T1000 (cell line): ENCODE results near the gene TMEM132C.
"Not testable (repeated sequence)": the region's sequence is repeated elsewhere in the genome, so short reads cannot be mapped to it uniquely, and the experiment has no call there.

ENCODE experiments used
- DNase-seq: peaks from one replicate; lab custom pipeline; 2025; ENCODE audit warnings: mixed read lengths; lab: John Stamatoyannopoulos, UW

TMEM132C gene

DNA sequence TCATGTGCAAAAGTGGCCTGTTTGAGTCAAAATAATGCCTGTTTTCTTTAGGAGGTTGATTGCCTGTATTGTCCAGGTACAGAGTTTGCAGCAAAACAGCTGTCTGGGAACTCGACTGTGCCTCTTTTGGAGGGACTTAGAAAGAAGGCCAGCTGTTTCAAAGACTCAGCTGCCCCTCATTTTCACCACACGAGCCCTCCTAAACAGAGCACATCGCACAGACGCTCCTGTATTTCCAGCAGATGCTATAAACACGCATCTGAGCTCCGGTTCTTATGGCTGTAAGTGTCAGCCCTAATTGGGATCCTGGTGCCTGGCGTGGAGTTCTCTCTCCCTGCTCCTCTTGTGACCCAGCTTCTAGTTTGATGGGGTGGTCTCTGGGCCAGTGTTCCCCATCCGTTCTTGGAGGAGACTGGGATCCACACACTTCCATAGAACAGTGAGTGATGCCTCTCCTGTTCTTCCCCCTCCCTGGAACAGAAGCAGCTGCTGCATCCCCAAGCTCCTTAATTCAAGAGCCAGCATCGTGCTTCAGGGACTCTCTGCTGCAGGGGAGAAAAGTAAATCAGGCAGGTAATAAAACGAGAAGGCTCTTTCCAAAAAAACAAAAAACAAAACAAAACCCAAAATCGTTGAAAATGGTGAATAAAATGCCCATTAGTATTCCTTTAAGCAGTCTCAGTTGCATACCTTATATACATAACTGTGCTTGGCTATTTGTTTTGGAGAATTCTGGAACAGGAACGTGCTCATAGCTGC is 287.8 kb downstream of the TMEM132C start:
- no peak for DNase-seq

DNA sequence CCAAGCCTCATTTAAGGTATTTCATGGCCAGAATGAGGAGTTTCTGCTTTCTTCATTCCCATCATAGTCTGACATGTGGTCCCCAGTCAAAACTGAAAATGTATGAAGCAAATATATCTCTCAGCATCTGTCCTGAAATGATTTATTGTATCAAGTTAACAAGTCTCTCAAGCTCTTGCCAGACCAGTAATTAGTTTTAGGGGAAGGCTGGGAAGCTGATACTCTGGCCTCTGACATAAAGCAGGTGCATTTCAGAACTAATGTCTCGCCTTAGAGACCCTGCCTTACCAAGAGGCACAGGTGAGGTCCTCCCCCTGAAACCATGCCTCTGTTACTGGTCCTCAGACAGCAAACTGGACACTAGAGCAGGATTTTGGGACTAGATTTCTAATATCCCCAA is 290.3 kb downstream of the TMEM132C start:
- no peak for DNase-seq

DNA sequence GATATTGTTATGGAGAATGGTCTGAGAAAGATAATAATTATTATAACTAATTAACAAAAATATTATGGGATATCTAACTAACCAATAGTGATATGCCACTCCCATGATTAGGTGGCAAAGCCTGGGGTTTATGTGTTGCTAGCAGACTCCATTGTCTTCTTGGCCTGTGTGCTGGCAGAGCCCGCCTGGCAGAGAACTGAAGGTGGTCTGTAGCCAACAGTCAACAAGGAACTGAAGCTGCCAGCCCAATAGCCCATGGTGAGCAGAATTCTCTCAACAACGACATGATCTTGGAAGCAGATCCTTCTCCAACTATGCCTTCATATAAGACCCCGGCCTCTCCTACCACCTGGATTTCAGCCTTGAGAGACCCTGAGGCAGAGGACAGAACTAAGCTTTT is 298.0 kb downstream of the TMEM132C start:
- no peak for DNase-seq

GRCh38 chr12:128567730-128568129 is 300.8 kb downstream of the TMEM132C start:
- no peak for DNase-seq

DNA sequence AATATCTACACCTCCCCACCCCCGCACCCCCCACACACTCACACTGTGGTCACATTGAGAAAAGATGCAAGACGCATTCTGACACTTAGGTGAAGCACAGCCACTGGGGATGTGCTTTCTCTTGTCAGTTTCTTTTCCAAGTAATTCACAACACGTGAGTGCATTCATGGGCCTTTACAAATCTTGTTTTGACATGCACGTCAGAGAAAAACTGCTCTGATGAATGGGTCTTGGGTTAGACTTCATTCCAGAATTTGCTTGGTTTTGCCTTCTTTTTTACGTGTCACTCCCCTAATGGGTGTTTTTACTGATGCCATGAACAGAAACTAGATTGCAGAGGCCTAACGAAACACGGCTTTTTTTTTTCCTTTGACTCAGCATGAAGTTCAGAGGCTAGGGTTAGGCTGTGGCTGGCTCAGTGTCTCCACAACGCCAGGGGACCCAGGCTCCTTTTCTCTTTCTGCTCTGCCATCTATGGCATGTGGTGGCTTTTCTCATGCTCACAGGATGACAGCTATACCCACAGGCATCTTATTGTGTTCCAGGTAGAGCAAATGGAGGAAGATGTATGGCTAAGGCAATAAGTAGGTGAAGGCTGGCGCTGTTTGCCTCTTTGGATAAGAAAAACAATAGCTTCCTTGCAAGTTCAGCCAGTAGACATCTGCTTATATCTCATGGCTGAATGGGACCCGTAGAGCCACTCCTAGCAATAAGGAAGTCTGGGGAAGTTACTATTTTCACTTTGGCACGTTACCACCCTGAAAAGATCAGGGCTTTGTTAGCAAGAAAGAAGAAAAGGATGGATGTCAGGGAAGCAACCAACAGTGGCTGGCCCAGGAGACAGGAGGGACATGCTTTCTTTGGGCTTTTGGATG is 303.5 kb downstream of the TMEM132C start:
- no peak for DNase-seq

DNA sequence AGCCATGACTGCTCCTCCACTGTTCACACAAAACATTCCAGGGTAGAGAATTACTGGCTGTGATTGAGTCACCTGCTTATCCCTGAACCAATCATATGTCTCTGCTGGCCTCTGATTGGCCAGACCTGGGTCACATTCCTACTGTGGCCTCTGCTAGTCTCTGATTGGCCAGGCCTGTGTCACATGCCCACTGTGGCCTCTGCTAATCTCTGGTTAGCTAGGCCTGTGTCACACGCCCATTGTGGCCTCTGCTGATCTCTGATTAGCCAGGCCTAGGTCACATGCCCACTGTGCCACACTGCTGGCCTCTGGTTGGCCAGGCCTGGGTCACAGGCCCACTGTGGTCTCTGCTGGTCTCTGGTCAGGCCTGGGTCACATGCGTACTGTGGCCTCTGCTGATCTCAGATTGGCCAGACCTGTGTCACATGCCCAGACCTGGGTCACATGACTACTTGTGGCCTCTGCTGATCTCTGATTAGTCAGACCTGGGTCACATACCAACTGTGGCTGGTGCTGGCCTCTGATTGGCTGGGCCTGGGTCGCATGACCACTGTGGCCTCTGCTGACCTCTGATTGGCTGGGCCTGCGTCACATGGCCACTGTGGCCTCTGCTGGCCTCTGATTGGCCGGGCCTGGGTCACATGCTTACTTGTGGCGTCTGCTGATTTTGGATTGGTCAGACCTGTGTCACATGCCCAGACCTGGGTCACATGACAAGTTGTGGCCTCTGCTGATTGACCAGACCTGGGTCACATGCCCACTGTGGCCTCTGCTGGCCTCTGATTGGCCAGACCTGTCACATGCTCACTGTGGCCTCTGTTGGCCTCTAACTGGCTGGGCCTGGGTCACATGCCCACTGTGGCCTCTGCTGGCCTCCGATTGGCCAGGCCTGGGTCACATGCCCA is 305.2 kb downstream of the TMEM132C start:
- DNase-seq = no peak

DNA sequence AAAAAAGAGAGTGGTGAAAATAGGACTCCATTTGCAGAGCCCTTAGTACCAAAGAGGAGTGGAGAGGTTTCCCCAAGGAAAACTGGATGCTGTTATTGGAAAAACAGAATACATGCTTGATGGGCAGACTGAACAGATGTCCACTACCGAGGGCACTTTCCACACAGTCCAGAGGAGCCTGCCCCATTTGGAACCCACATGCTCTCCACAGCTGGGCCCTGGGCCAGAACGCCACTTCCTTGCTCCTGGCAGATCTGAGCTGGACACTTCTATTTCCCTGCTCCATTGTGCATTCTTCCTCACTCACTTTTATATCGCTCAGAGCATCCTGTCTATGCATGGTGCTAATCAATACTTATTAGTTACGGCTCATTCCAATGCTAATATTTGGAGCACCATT is 306.9 kb downstream of the TMEM132C start:
- no peak for DNase-seq

GRCh38 chr12:128578045-128578444 is 311.1 kb downstream of the TMEM132C start:
- DNase-seq = no peak

GRCh38 chr12:128581321-128581761 is 314.4 kb downstream of the TMEM132C start:
- DNase-seq = no peak

DNA sequence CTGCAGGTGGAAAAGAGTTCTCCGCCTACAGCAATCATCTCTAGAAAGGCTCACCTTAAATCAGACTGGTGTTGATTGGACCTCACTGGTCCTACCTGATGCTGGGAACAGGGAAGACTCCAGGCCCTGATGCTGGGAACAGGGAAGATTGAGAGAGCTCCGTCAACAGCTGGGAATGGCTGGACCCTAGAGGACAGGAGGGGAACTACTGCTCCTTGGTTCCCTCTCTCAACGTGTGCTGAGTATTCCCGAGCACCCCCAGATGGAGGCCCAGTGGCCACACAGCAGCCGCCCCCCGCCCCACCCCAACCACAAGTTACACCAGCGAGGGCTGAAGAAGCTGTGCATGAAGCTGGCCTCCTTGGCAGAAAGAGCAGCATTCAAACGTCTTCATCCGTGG is 316.5 kb downstream of the TMEM132C start:
- no peak for DNase-seq

DNA sequence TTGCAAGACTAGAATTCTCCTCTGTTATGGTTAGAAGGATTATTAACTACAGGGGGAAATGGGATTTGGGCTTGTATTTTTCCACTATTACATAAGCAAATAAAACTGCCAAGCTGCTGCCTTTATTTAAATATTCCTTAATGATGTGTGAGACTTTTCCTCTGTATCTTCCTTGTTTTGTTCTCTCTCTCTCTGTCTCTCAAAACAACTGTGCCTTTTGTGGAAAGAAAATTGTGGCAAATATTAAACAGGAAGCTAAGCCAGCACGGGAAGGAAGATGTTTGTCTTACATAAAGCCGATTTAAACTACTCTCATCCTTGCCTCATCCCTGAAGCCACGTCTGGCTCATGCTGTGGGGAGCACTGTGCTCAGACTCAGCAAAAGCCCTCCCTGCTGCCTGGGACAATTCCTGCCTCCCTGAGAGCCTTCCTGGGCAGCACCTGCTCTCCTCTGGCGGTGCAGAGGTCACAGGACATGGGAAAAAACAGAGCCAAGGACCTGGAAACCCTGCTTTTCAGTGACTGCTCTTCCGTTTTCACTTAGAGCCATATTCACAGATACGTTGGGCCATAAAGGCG is 319.6 kb downstream of the TMEM132C start:
- DNase-seq = no peak

DNA sequence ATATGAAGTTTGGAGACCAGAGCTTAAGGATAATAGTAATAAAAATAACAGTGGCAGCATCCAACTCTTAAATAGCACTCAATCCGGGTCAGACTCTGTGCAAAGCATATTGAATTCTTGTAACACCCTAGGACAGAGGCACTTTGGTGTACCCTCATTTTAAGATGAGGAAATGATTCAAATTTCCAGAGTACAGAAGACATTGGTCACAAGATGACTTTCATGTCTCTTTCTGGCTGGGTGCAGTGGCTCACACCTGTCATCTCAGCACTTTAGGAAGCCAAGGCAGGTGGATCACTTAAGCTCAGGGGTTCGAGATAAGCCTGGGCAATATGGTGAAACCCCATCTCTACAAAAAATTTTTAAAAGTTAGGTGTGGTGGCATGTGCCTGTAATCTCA is 320.9 kb downstream of the TMEM132C start:
- no peak for DNase-seq

DNA sequence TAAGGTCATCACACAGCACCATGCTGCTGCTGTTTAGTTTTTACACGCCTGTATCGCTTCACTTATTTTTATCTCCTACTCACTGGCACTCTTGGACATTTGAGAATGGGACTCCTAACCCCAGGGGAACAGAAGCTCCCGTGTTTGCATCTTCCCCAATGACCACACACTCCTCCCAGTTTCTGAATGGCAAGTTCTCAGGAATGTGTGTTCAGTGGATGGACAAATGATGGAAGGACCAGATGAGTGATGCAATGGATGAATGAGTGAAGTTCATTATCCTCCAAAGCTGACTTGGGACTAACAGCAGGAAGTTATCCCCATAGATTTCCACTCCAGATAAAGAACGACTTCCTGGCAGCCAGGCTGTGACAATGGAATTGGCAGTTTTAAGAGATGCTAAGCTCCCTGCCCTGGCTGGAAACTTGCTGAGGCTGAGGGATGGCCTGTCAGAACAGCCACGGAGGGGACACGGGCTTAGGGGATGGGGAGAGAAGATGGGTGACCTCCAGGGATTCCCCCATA is 325.3 kb downstream of the TMEM132C start:
- no peak for DNase-seq

- DNase-seq = no peak
Measured at GRCh38 chr12:128594521-128594920, 327.6 kb downstream of the TMEM132C start.

DNA sequence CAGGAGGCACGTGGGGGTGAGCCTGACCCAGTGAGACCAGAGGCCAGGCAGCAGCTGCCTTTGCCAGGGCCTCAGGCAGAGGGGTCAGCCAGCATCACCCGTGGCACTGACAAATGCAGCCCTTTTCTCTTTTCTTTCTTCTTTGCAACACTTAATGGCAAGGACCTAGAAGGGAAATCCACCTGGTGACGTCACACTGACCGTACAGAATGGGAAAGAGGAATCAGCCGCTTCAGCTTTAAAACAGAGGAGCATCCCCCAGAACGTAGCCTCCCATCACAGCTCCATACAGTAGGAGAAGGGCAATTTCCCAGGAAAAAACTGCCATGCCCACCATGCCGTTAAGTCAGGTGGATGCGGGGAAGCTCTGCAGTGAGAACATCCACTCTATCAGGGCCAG is 328.6 kb downstream of the TMEM132C start:
- DNase-seq = no peak

GRCh38 chr12:128600886-128601285 is 333.9 kb downstream of the TMEM132C start:
- no peak for DNase-seq

DNA sequence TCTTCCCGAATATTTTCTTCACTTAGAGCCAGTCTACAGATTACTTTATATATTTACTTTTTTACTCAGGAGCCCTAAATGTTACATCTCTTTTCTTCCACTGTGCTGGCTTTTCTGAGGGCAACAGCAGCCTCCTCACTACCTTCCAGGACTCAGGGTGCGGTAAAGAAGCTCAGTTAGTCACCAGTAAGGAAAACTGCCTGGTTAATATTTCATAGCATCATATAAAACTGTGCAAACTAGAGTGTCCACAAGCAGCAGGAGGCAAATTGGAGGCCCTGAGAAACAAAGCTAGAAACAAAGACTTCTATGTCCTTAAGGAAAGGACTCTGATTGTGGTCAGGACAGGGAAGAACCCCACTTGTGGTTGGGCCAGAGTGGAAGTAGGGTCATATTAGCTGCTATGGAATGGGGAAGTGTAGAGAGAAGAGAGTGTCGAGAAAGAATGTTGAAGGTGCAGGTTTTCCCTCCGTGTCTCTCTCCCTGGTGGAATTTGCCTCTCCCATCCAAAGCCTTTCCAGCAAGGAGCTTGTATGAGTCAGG is 336.7 kb downstream of the TMEM132C start:
- no peak for DNase-seq

- not testable (repeated sequence) for DNase-seq
Measured at GRCh38 chr12:128604219-128604618, 337.2 kb downstream of the TMEM132C start.

DNA sequence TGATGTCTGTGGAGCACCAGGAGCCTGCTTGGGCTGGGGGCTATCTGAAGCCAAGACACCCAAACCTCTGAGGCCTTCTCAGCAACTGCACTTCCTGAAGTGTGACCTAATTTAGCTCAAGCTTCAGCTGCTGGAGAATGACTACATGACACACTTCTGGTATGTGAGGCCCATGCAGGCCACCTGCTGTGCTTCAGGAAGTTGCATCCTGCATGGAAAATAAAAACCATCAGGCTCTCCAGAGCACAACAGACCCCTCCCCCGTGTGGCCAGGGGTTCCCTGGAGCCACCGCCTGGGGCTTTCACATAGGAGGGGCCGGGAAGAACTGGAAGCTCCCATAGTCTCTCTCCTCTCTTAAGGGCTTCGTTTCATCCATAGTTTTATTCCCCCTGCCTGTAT is 339.1 kb downstream of the TMEM132C start:
- no peak for DNase-seq

GRCh38 chr12:128606538-128606937 is 339.6 kb downstream of the TMEM132C start:
- DNase-seq = no peak

- DNase-seq = no peak
Measured at GRCh38 chr12:128606970-128607369, 340.0 kb downstream of the TMEM132C start.
